Loucy (cell line): ENCODE results near the gene GNPDA2.

ENCODE experiments used
- EZH2phosphoT487 ChIP-seq: fragments of 200-600 bp; IDR thresholded peaks from 2 replicates; pipeline ENCODE4 v1.6.1; 2018; ENCODE audit warnings: antibody characterized with exemption, mild to moderate bottlenecking, moderate library complexity, borderline replicate concordance
- TF ChIP-seq, protein P1 (sequence below): fragments of 200-600 bp; sonication (generic); conservative IDR thresholded peaks from 2 replicates; pipeline ENCODE4 v1.5.1; 2014; ENCODE audit warnings: mild to moderate bottlenecking, antibody characterized with exemption, low read length

DNA sequence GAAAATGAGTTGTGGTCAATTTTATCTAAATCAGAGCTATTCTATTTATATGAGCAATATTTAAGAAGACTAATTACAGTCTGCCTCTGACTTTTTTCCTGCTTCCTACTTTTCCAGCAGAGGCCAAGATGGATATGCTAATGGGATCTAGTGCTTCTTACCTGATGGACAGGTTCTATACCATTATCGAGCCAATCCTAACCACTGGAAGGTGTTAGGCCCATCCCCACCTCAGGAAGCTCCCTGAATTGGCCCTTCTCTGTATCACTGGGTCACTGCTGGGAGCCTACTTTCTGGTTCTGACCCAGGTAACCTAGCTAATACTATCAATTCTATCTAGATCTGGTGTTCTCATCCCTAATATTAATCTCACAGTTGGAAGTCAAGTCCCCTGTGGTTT is 74.4 kb downstream of the GNPDA2 start:
- TF ChIP-seq, protein P1, sequence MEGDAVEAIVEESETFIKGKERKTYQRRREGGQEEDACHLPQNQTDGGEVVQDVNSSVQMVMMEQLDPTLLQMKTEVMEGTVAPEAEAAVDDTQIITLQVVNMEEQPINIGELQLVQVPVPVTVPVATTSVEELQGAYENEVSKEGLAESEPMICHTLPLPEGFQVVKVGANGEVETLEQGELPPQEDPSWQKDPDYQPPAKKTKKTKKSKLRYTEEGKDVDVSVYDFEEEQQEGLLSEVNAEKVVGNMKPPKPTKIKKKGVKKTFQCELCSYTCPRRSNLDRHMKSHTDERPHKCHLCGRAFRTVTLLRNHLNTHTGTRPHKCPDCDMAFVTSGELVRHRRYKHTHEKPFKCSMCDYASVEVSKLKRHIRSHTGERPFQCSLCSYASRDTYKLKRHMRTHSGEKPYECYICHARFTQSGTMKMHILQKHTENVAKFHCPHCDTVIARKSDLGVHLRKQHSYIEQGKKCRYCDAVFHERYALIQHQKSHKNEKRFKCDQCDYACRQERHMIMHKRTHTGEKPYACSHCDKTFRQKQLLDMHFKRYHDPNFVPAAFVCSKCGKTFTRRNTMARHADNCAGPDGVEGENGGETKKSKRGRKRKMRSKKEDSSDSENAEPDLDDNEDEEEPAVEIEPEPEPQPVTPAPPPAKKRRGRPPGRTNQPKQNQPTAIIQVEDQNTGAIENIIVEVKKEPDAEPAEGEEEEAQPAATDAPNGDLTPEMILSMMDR, result no peak
- no peak for TF ChIP-seq EZH2phosphoT487
